Measurements from ENCODE around the gene ADD1. TPM values are rescaled to one million over a fixed set of nuclear protein-coding genes. Genes with fewer than 3 reads are reported as not detected.

ADD1 gene
- total and polyA plus RNA-seq, 2 donors (not counting 1 experiment from before 2014, with no cell fraction given) = 302 to 383 TPM

DNA sequence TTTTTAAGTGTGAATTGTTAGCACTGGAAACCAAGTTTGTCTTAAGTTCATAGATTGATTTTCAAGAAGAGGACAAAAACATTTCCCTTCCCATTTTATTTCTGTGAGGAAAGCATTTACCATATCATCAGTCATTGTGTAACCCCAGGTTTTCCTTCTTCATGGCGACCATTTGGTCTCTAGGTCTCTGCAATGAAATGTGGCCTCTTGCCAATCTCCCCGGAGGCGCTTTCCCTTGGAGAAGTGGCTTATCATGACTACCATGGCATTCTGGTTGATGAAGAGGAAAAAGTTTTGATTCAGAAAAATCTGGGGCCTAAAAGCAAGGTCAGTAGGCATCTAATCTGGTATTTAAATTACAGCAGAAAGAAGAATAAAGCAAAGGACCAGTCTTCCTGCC, 54.4 kb downstream of the ADD1 start:
- H3K4me3 ChIP-seq (ENCODE audit: control extremely low read depth in 1 of 5, extremely low read depth in 1 of 5, insufficient read depth in 1 of 5, low read depth in 2 of 5, low read length in 4 of 5) = no peak overlapping the region
- ChIA-PET CTCF (no interaction called here), POLR2A (interaction anchor here (0.5 kb wide), 1 partner anchor 206 kb away, joined by 5 read pairs; no protein-coding TSS in a partner anchor)
- H3K9me3 ChIP-seq (ENCODE audit: control extremely low read depth in 1 of 3, control insufficient read depth in 2 of 3, insufficient read depth in 1 of 3, low read length in 2 of 3) = no peaks in the 10 kb centered on the region
- peaks cover 32 to 93% of the 10 kb centered on the region in 2 experiments for H3K36me3 ChIP-seq (replicated peaks in 1 of 2; ENCODE audit: control extremely low read depth in 1 of 2, control insufficient read depth in 1 of 2, extremely low read depth in 1 of 2, insufficient read depth in 2 of 2, low read length in 1 of 2)
- H3K79me2 ChIP-seq (ENCODE audit: control insufficient read depth, insufficient read depth, low read length) = peaks cover 35% of the 10 kb centered on the region
- no peaks in the 10 kb centered on the region for H3K4me1 ChIP-seq (ENCODE audit: control insufficient read depth in 2 of 2, insufficient read depth in 2 of 2, low read length in 2 of 2)
- no peak overlapping the region for H3K4me2 ChIP-seq (replicated peaks; ENCODE audit: low read depth, low read length, poor library complexity, severe bottlenecking)
- no peak overlapping the region for H3K9ac ChIP-seq (ENCODE audit: low read length)
- no peak overlapping the region for H3K27ac Mint-ChIP-seq
- H4K20me1 ChIP-seq (ENCODE audit: control insufficient read depth, insufficient read depth, low read length, poor library complexity, severe bottlenecking) = peaks cover 59% of the 10 kb centered on the region
- H3K4me3 Mint-ChIP-seq = no peak overlapping the region
- DNase-seq (no peak), ATAC-seq (ENCODE audit: low read depth) (no peak)
- no peaks in the 10 kb centered on the region for H3K4me1 Mint-ChIP-seq
- no peaks in the 10 kb centered on the region for H3K9me3 Mint-ChIP-seq (ENCODE audit: insufficient read depth)
- H3K27me3 Mint-ChIP-seq = no peaks in the 10 kb centered on the region
- no peaks in the 10 kb centered on the region for H3K27me3 ChIP-seq (replicated peaks in 1 of 4; ENCODE audit: control extremely low read depth in 1 of 4, control insufficient read depth in 3 of 4, insufficient read depth in 4 of 4, low read length in 3 of 4)
- H2AFZ ChIP-seq (ENCODE audit: insufficient read depth, low read depth, low read length, poor library complexity, severe bottlenecking) = no peak overlapping the region
- TF ChIP-seq EZH2 (IDR thresholded peaks at IDR 0.05; ENCODE audit: borderline replicate concordance, insufficient read depth, low read depth, low read length, poor library complexity, severe bottlenecking) (no peak), CTCF (IDR thresholded peaks at IDR 0.05) (no peak)
- 100% methylated on average over 2 of the region's 3 CpGs for WGBS (ENCODE audit: insufficient coverage)
- no peak overlapping the region for H3K27ac ChIP-seq (ENCODE audit: low read length in 2 of 2)
- intact Hi-C loops (cut with micrococcal nuclease) = no loop called here

DNA sequence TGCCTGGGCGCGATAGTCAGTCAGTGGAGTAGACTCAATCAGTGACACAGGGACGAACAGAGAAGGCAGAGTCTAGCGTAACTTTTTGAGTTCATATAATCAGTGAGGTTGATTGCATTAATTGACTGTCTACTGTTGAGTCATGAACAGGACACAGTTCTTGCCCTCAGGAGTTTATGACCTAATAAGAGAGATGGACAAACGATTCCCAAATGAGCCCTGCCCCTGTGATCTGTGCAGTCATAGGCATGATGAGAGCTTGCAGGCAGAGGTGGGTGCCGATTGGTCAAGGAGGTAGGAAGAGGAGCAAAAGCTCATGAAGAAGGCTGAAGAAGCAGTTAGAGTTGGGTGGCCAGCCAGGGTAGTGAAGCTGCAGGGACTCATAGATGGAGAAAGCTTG, 57.1 kb downstream of the ADD1 start:
- no peak for TF ChIP-seq EZH2 (IDR thresholded peaks at IDR 0.05; ENCODE audit: borderline replicate concordance, insufficient read depth, low read depth, low read length, poor library complexity, severe bottlenecking)
- no peak for TF ChIP-seq CTCF (IDR thresholded peaks at IDR 0.05)
- H3K9ac ChIP-seq (ENCODE audit: low read length) = no peak overlapping the region
- ATAC-seq (ENCODE audit: low read depth) (no peak), DNase-seq (no peak)
- no peak overlapping the region for H3K4me2 ChIP-seq (replicated peaks; ENCODE audit: low read depth, low read length, poor library complexity, severe bottlenecking)
- H4K20me1 ChIP-seq (ENCODE audit: control insufficient read depth, insufficient read depth, low read length, poor library complexity, severe bottlenecking) = peaks cover 55% of the 10 kb centered on the region
- POLR2A ChIA-PET = no interaction called here
- peak overlapping the region; percentile 17 for H3K27ac Mint-ChIP-seq
- H3K4me1 ChIP-seq (ENCODE audit: control insufficient read depth in 2 of 2, insufficient read depth in 2 of 2, low read length in 2 of 2) = no peaks in the 10 kb centered on the region
- H3K9me3 ChIP-seq (ENCODE audit: control extremely low read depth in 1 of 3, control insufficient read depth in 2 of 3, insufficient read depth in 1 of 3, low read length in 2 of 3) = no peaks in the 10 kb centered on the region
- H3K9me3 Mint-ChIP-seq (ENCODE audit: insufficient read depth) = no peaks in the 10 kb centered on the region
- peaks cover 21 to 90% of the 10 kb centered on the region in 2 experiments for H3K36me3 ChIP-seq (replicated peaks in 1 of 2; ENCODE audit: control extremely low read depth in 1 of 2, control insufficient read depth in 1 of 2, extremely low read depth in 1 of 2, insufficient read depth in 2 of 2, low read length in 1 of 2)
- no peaks in the 10 kb centered on the region for H3K27me3 Mint-ChIP-seq
- no peaks in the 10 kb centered on the region for H3K4me1 Mint-ChIP-seq
- H3K4me3 ChIP-seq (ENCODE audit: control extremely low read depth in 1 of 5, extremely low read depth in 1 of 5, insufficient read depth in 1 of 5, low read depth in 2 of 5, low read length in 4 of 5) = no peak overlapping the region
- H3K4me3 Mint-ChIP-seq = no peak overlapping the region
- WGBS (ENCODE audit: insufficient coverage) = 100% methylated on average over 6 of the region's 6 CpGs
- H2AFZ ChIP-seq (ENCODE audit: insufficient read depth, low read depth, low read length, poor library complexity, severe bottlenecking) = no peak overlapping the region
- H3K79me2 ChIP-seq (ENCODE audit: control insufficient read depth, insufficient read depth, low read length) = peaks cover 22% of the 10 kb centered on the region
- intact Hi-C loops (cut with micrococcal nuclease) = no loop called here
- no peak overlapping the region for H3K27ac ChIP-seq (ENCODE audit: low read length in 2 of 2)
- CTCF ChIA-PET = no interaction called here
- no peaks in the 10 kb centered on the region for H3K27me3 ChIP-seq (replicated peaks in 1 of 4; ENCODE audit: control extremely low read depth in 1 of 4, control insufficient read depth in 3 of 4, insufficient read depth in 4 of 4, low read length in 3 of 4)
